Kidney epithelial cell (primary cell): Measurements from ENCODE around the gene THSD4. TPM values are rescaled to one million over a fixed set of nuclear protein-coding genes. Genes with fewer than 3 reads are reported as not detected.
A peak's percentile ranks its signal among the peaks of the same experiment; 100 is the strongest.

Source experiments
- DNase-seq: peaks from one replicate; pipeline ENCODE4 v3.0.0-alpha.2; 2010; ENCODE audit warnings: low read depth
- H3K27me3 ChIP-seq: 2 replicates; pipeline ENCODE4 v1.6.0; 2011; ENCODE audit warnings: low read length; ENCODE audit not compliant: control insufficient read depth, insufficient read depth
- H3K36me3 ChIP-seq: 2 replicates; pipeline ENCODE4 v1.5.1; 2011; ENCODE audit warnings: low read length; ENCODE audit not compliant: control insufficient read depth, insufficient read depth
- H3K4me3 ChIP-seq: 2 replicates; pipeline ENCODE4 v1.5.1; 2011; ENCODE audit warnings: low read depth, mild to moderate bottlenecking, control low read depth, low read length
- CTCF ChIP-seq: IDR thresholded peaks from 2 replicates; pipeline ENCODE4 v1.5.1; 2011; ENCODE audit warnings: mild to moderate bottlenecking, moderate library complexity, low read length, control low read depth, inconsistent platforms; ENCODE audit not compliant: insufficient read depth, poor library complexity, severe bottlenecking
- total RNA-seq: library from RNA; depleted of rRNA; stranded (reverse); fragments of >200 nt; gene quantifications from 2 replicates; pipeline ENCODE4 v1.2.3, GENCODE V29; 2015

THSD4 gene
- total RNA-seq, 1 donor from 2014 or later: 17.7 TPM

- Histone ChIP-seq H3K36me3 (no peaks in the 10 kb centered on the region), H3K27me3 (no peaks in the 10 kb centered on the region), H3K4me3 (no peak overlapping the region)
- DNase-seq: no peak
- no peak for TF ChIP-seq CTCF
Measured at GRCh38 chr15:71290881-71291635, 175.8 kb downstream of the THSD4 start.

- Histone ChIP-seq H3K4me3 (no peak overlapping the region), H3K27me3 (no peaks in the 10 kb centered on the region), H3K36me3 (no peaks in the 10 kb centered on the region)
- no peak for TF ChIP-seq CTCF
- DNase-seq: no peak
Measured at GRCh38 chr15:71291723-71292122, 176.5 kb downstream of the THSD4 start.

GRCh38 chr15:71293723-71294122 lies 178.5 kb downstream of the THSD4 start:
- DNase-seq: no peak
- Histone ChIP-seq H3K27me3 (no peaks in the 10 kb centered on the region), H3K36me3 (no peaks in the 10 kb centered on the region), H3K4me3 (no peak overlapping the region)
- TF ChIP-seq CTCF: no peak

- Histone ChIP-seq H3K36me3 (no peaks in the 10 kb centered on the region), H3K27me3 (no peaks in the 10 kb centered on the region), H3K4me3 (no peak overlapping the region)
- DNase-seq: peak; percentile 83
- TF ChIP-seq CTCF: no peak
Measured at GRCh38 chr15:71294251-71294910, 179.1 kb downstream of the THSD4 start.

GRCh38 chr15:71294911-71295602 lies 179.8 kb downstream of the THSD4 start:
- Histone ChIP-seq H3K4me3 (no peak overlapping the region), H3K36me3 (no peaks in the 10 kb centered on the region), H3K27me3 (no peaks in the 10 kb centered on the region)
- peak; percentile 100 for DNase-seq
- TF ChIP-seq CTCF: no peak
